Adrenal gland (tissue), 12 donors: Measurements from ENCODE around the gene WDR89. TPM values are rescaled to one million over a fixed set of nuclear protein-coding genes. Genes with fewer than 3 reads are reported as not detected.

Experiments used
- DNase-seq, 7 donors: peaks; one replicate each; pipeline ENCODE4 v3.0.0-alpha.2; 2019 to 2020
- H3K27ac ChIP-seq, 5 donors: fragments of 200-600 bp; sonication (generic) in 4 of 5; 1 replicate in 3 of 5; 2 replicates in 2 of 5; pipeline versions ENCODE4 v1.5.1 to v1.8.0; 2016 to 2020; ENCODE audit warnings: mild to moderate bottlenecking in 1 of 5
- H3K27me3 ChIP-seq: fragments of 200-600 bp; 2 replicates; pipeline ENCODE4 v1.8.0; 2021
- H3K36me3 ChIP-seq, 2 donors: fragments of 200-600 bp; replicated peaks in 1 of 2; 1 replicate in 1 of 2; 2 replicates in 1 of 2; pipeline versions ENCODE4 v1.5.1 to v1.8.0; 2018 to 2022
- H3K4me1 ChIP-seq, 2 donors: fragments of 200-600 bp; replicated peaks in 1 of 2; 1 replicate in 1 of 2; 2 replicates in 1 of 2; pipeline versions ENCODE4 v1.5.1 to v1.8.0; 2018 to 2021
- H3K4me3 ChIP-seq, 4 donors: fragments of 200-600 bp; sonication (generic) in 3 of 4; one replicate each; pipeline ENCODE4 v1.5.1; 2016 to 2018
- H3K9me3 ChIP-seq, 3 donors: fragments of 200-600 bp; sonication (generic) in 1 of 3; replicated peaks in 1 of 3; 1 replicate in 2 of 3; 2 replicates in 1 of 3; pipeline versions ENCODE4 v1.5.1 to v1.8.0; 2016 to 2021
- POLR2A ChIP-seq, 2 donors: fragments of 450-650 bp; IDR thresholded peaks; one replicate each; pipeline ENCODE4 v1.6.1; 2017; ENCODE audit warnings: antibody characterized with exemption in 2 of 2, mild to moderate bottlenecking in 2 of 2, moderate library complexity in 1 of 2
- WGBS, 4 donors: extraction: QIAGEN DNeasy Blood & Tissue Kit in 2 of 4; methylation state at CpG; one replicate each; pipeline versions ENCODE4 v1.1.5 to v1.1.7; 2013 to 2017; 5-methylcytosine and 5-hydroxymethylcytosine counted together
- intact Hi-C, 2 donors: fragments of 100-400 bp; cut with DNase I; formaldehyde crosslinking; loops; one replicate each; pipeline versions ENCODE4 v1.14.1 to v1.15.0; 2022 to 2023
- polyA plus RNA-seq, 3 donors: library from polyadenylated mRNA; stranded (reverse); fragments of 200-250 nt in 2 of 3; fragments of 350-450 nt in 1 of 3; fragmentation: Illumina TruSeq in 1 of 3; extraction: RNeasy Lipid Tissue Mini Kit (QIAGEN cat#74804) in 1 of 3; gene quantifications; one replicate each; pipeline ENCODE4 v1.2.3, GENCODE V29; 2013 to 2014
- total RNA-seq, 9 donors: library from RNA; depleted of rRNA in 4 of 9; stranded (reverse); fragments of >200 nt in 4 of 9; fragments of 120-200 nt in 1 of 9; fragmentation: NEBNext Ultra II Directional in 1 of 9; extraction: Animal tissue kit (Norgen Biotek cat#: 25700) in 1 of 9; gene quantifications; one replicate each; pipeline versions ENCODE4 v1.1.0 to v1.2.4, GENCODE V29; 2013 to 2023
- TF ChIP-seq, protein P1 (sequence below), 6 experiments: fragments of 450-650 bp in 4 of 6; fragments of 200-600 bp in 2 of 6; sonication (generic) in 1 of 6; IDR thresholded peaks; 1 replicate in 5 of 6; 2 replicates in 1 of 6; pipeline versions ENCODE4 v1.5.1 to v1.8.0; 2016 to 2021; ENCODE audit warnings: antibody characterized with exemption in 6 of 6, mild to moderate bottlenecking in 2 of 6, moderate library complexity in 1 of 6
- donor health status: healthy with polysubstance abuse.
- donor health status: Bipolar disorder and iron deficiency.
- donor health status: DM: yes; HTN: yes; CAD: no.
- donor health status: DM: no; HTN: no; CAD: no.
- donor health status: DM: no; HTN: no; CAD: no.
- donor health status: DM: yes; HTN: yes; CAD: no.

The WDR89 gene
- total and polyA plus RNA-seq, 12 donors, result 2.5 to 19.2 (median 10.7) TPM

DNA sequence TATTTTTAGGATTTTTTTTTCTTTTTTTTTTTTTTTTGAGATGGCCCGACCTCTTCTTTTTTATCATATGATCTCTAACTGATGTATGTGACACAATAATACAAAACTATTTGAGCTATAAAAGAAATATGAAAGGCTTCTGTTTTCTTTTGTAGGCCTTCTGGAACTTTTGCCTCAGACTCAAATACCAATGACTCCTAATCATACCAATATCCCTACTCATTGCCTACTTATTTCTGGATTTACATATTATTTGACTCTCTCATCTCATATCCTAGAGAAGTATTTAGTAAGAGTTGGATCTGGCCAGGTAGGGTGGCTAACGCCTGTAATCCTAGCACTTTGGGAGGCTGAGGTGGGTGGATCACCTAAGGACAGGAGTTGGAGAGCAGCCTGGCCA, 12.7 kb upstream of the WDR89 start:
- no peaks in the 10 kb centered on the region for H3K27me3 ChIP-seq
- intact Hi-C loops, result no loop called here
- TF ChIP-seq POLR2A (IDR thresholded peaks at IDR 0.05), result no peak
- TF ChIP-seq, protein P1, sequence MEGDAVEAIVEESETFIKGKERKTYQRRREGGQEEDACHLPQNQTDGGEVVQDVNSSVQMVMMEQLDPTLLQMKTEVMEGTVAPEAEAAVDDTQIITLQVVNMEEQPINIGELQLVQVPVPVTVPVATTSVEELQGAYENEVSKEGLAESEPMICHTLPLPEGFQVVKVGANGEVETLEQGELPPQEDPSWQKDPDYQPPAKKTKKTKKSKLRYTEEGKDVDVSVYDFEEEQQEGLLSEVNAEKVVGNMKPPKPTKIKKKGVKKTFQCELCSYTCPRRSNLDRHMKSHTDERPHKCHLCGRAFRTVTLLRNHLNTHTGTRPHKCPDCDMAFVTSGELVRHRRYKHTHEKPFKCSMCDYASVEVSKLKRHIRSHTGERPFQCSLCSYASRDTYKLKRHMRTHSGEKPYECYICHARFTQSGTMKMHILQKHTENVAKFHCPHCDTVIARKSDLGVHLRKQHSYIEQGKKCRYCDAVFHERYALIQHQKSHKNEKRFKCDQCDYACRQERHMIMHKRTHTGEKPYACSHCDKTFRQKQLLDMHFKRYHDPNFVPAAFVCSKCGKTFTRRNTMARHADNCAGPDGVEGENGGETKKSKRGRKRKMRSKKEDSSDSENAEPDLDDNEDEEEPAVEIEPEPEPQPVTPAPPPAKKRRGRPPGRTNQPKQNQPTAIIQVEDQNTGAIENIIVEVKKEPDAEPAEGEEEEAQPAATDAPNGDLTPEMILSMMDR (IDR thresholded peaks at IDR 0.05), result no peak
- H3K9me3 ChIP-seq, result no peaks in the 10 kb centered on the region
- H3K36me3 ChIP-seq, result no peaks in the 10 kb centered on the region
- WGBS, 4 donors, result 95 to 99% (median 98%) methylated on average over 2 of the region's 2 CpGs
- H3K27ac ChIP-seq, result no peak overlapping the region
- DNase-seq, result no peak
- no peak overlapping the region for H3K4me3 ChIP-seq
- H3K4me1 ChIP-seq, result no peaks in the 10 kb centered on the region

DNA sequence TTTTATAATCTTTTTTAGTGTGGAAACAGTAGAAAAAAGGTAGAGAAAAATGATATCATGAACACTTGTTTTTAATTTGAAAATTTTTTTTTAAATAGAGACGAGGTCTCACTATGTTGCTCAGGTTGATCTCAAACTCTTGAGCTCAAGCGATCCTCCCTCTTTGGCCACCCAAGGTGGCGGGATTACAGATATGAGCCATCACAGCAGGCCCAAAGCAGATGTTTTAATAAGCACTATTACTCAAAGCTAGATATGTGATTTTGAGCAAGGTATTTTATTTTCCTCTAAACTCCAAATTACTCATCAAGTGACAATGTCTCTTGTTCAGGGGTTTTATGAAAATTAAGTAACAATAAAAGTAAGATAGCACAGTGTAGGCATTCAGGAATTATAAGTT, 10.7 kb upstream of the WDR89 start:
- intact Hi-C loops, result no loop called here
- DNase-seq, result no peak
- Histone ChIP-seq H3K27ac (no peak overlapping the region), H3K4me1 (no peaks in the 10 kb centered on the region), H3K4me3 (no peak overlapping the region), H3K9me3 (no peaks in the 10 kb centered on the region), H3K36me3 (no peaks in the 10 kb centered on the region), H3K27me3 (no peaks in the 10 kb centered on the region)
- TF ChIP-seq, protein P1 (IDR thresholded peaks at IDR 0.05), result no peak
- no peak for TF ChIP-seq POLR2A (IDR thresholded peaks at IDR 0.05)
- WGBS, 4 donors, result 94 to 95% (median 95%) methylated on average over 3 of the region's 3 CpGs

DNA sequence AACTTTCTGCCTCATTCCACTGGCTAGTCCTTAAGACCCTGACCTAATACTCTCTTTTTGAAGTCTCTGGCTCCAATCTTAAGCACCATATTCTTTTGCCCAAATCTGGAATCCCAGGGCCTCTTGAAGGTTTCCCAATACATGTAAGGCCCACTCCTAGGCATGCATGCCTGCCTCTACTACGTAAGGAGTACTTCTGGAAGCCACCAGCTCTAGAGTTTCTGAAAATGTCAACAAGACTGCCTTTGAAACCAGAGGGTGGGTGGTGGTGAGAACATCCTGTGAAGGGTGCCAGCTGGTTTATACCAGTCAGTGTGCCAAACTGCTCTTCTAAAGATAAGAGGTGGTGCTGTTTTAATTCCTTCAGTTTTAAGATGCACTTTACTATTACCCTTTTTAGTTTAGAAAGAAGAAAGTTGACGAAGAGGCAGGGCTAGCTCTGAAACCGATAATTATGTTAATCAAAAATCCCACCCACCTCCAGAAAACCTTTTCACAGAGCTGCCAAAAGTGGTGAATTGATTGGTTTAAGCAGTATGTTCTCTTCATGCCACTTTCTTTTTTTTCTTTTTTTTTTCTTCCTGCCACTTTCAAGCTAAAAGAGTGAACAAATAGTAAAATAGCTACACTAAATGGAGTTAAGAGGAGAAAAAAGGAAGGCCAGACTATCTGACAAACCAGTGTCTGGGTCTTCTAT, 8.7 kb upstream of the WDR89 start:
- 90 to 94% (median 91%) methylated on average over 3 of the region's 3 CpGs for whole genome bisulfite sequencing, 4 donors

DNA sequence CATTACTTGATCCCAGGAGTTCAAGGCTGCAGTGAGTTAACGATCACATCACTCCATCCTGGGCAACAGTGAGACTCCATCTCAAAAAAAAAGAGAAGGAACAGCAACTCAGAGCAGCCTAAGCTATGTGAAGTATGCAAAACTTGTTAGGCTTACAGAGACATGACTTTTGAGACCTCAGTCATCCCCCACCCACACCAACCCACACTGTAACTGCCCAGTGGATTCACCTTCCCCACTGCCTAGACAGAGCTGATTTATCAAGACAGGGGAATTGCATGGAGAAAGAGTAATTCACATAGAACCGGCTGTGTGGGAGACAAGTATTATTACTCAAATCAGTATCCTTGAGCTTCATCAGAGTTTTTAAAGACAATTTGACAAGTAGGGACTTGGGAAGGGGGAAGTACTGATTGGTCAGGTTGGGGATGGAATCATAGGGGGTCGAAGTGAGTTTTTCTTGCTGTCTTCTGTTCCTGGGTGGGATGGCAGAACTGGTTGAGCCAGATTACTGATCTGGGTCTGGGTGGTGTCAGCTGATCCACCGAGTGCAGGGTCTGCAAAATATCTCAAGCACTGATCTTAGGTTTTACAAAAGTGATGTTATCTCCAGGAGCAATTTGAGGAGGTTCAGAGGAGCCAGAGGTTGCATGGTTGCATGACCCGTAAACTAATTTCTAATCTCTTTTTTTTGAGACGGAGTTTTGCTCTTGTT, 6.2 kb upstream of the WDR89 start:
- DNase-seq, result no peak
- TF ChIP-seq, protein P1 (IDR thresholded peaks at IDR 0.05), result no peak
- TF ChIP-seq POLR2A (IDR thresholded peaks at IDR 0.05), result no peak
- H3K27ac ChIP-seq, result no peak overlapping the region
- no peaks in the 10 kb centered on the region for H3K27me3 ChIP-seq
- H3K36me3 ChIP-seq, result no peaks in the 10 kb centered on the region
- no peak overlapping the region for H3K4me3 ChIP-seq
- no peaks in the 10 kb centered on the region for H3K9me3 ChIP-seq
- intact Hi-C loops, result no loop called here
- peaks cover 0 to 4% of the 10 kb centered on the region in 2 donors for H3K4me1 ChIP-seq
- 75 to 83% (median 80%) methylated on average over 6 of the region's 6 CpGs for WGBS, 4 donors

More for the DNA sequence above, 8.7 kb upstream of the WDR89 start:
- no peak for DNase-seq
- Histone ChIP-seq H3K4me1 (no peaks in the 10 kb centered on the region), H3K27me3 (no peaks in the 10 kb centered on the region), H3K9me3 (no peaks in the 10 kb centered on the region), H3K36me3 (no peaks in the 10 kb centered on the region), H3K4me3 (no peak overlapping the region), H3K27ac (no peak overlapping the region)
- TF ChIP-seq, protein P1 (IDR thresholded peaks at IDR 0.05), result no peak
- TF ChIP-seq POLR2A (IDR thresholded peaks at IDR 0.05), result no peak
- intact Hi-C loops, result no loop called here
